Upper lobe of left lung (tissue), 4 donors: ENCODE data around the gene WNT5A.

Source experiments
- CTCF ChIP-seq, 6 experiments: fragments of 450-650 bp in 4 of 6; fragments of 200-600 bp in 2 of 6; sonication (generic) in 2 of 6; IDR thresholded peaks; one replicate each; pipeline ENCODE4 v1.5.1; 2016 to 2019; ENCODE audit warnings: antibody characterized with exemption in 6 of 6
- POLR2A ChIP-seq, 4 donors: fragments of 450-650 bp; IDR thresholded peaks; one replicate each; pipeline ENCODE4 v1.5.1; 2016 to 2017; ENCODE audit warnings: antibody characterized with exemption in 4 of 4, mild to moderate bottlenecking in 2 of 4

- no peak for TF ChIP-seq CTCF (IDR thresholded peaks at IDR 0.05)
- TF ChIP-seq POLR2A (IDR thresholded peaks at IDR 0.05) = no peak
These were observed 43.8 kb downstream of the WNT5A start for GRCh38 chr3:55443346-55443745.
